MM.1S (cell line): ENCODE measurements around the gene CYTL1.

Experiments used
- EZH2 ChIP-seq: fragments of 300-600 bp; sonication (generic); optimal IDR thresholded peaks from 2 replicates; pipeline ENCODE3; 2017; ENCODE audit warnings: low read depth, mild to moderate bottlenecking, antibody characterized with exemption, low read length, mixed read lengths
- EZH2phosphoT487 ChIP-seq: fragments of 300-600 bp; sonication (generic); IDR thresholded peaks from 2 replicates; pipeline ENCODE4 v1.6.1; 2018; ENCODE audit warnings: antibody characterized with exemption, low read length
- TF ChIP-seq, protein P1 (sequence below): fragments of 300-600 bp; sonication (generic); IDR thresholded peaks from 2 replicates; pipeline ENCODE4 v1.5.1; 2016; ENCODE audit warnings: antibody characterized with exemption, low read length, mixed read lengths

DNA sequence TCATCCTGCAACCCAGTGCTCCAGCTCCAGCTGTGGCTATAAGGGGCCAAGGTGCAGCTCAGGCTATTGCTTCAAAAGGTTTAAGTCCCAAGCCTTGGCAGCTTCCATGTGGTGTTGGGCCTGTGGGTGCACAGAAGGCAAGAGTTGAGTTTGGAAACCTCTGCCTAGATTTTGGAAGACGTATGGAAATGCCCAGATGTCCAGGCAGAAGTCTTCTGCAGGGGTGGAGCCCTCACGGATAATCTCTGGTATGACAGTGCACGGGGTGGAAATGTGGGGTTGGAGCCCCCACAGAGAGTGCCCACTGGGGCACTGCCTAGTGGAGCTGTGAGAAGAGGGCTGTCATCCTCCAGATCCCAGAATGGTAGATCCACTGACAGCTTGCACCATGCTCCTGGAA, 44.5 kb downstream of the CYTL1 start:
- no peak for TF ChIP-seq EZH2phosphoT487
- TF ChIP-seq, protein P1, sequence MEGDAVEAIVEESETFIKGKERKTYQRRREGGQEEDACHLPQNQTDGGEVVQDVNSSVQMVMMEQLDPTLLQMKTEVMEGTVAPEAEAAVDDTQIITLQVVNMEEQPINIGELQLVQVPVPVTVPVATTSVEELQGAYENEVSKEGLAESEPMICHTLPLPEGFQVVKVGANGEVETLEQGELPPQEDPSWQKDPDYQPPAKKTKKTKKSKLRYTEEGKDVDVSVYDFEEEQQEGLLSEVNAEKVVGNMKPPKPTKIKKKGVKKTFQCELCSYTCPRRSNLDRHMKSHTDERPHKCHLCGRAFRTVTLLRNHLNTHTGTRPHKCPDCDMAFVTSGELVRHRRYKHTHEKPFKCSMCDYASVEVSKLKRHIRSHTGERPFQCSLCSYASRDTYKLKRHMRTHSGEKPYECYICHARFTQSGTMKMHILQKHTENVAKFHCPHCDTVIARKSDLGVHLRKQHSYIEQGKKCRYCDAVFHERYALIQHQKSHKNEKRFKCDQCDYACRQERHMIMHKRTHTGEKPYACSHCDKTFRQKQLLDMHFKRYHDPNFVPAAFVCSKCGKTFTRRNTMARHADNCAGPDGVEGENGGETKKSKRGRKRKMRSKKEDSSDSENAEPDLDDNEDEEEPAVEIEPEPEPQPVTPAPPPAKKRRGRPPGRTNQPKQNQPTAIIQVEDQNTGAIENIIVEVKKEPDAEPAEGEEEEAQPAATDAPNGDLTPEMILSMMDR, result no peak
- TF ChIP-seq EZH2, result no peak
